Esophagus muscularis mucosa (tissue), 4 donors: Measurements from ENCODE around the gene GRIK4. TPM values are rescaled to one million over a fixed set of nuclear protein-coding genes. Genes with fewer than 3 reads are reported as not detected.
"Not testable (repeated sequence)": the region's sequence is repeated elsewhere in the genome, so short reads cannot be mapped to it uniquely, and the experiment has no call there.

Source experiments
- DNase-seq: peaks from one replicate; pipeline ENCODE4 v3.0.0-alpha.2; 2017; ENCODE audit errors: extremely low spot score
- H3K27ac ChIP-seq, 4 donors: fragments of 200-600 bp; sonication (generic); replicated peaks in 1 of 4; 1 replicate in 3 of 4; 2 replicates in 1 of 4; pipeline ENCODE4 v1.5.1; 2016 to 2019; ENCODE audit warnings: mild to moderate bottlenecking in 1 of 4
- H3K27me3 ChIP-seq, 4 donors: fragments of 200-600 bp; sonication (generic); one replicate each; pipeline versions ENCODE4 v1.5.1 to v1.6.0; 2016 to 2019
- H3K36me3 ChIP-seq, 4 donors: fragments of 200-600 bp; sonication (generic); one replicate each; pipeline ENCODE4 v1.5.1; 2016 to 2019
- H3K4me1 ChIP-seq, 4 donors: fragments of 200-600 bp; sonication (generic); one replicate each; pipeline ENCODE4 v1.5.1; 2016 to 2019
- H3K4me3 ChIP-seq, 4 donors: fragments of 200-600 bp; sonication (generic); 1 replicate in 2 of 4; 2 replicates in 2 of 4; pipeline ENCODE4 v1.5.1; 2016 to 2019; ENCODE audit warnings: mild to moderate bottlenecking in 4 of 4, moderate library complexity in 1 of 4
- H3K9me3 ChIP-seq, 4 donors: fragments of 200-600 bp; sonication (generic); 1 replicate in 3 of 4; 2 replicates in 1 of 4; pipeline ENCODE4 v1.5.1; 2016 to 2019
- CTCF ChIP-seq, 3 experiments: fragments of 200-600 bp in 2 of 3; fragments of 450-650 bp in 1 of 3; sonication (generic) in 2 of 3; IDR thresholded peaks; one replicate each; pipeline ENCODE4 v1.5.1; 2017 to 2019; ENCODE audit warnings: antibody characterized with exemption in 3 of 3, mild to moderate bottlenecking in 2 of 3, moderate library complexity in 1 of 3
- EP300 ChIP-seq: sonication (generic); formaldehyde crosslinking; IDR thresholded peaks from one replicate; pipeline ENCODE4 v1.6.1; 2017; ENCODE audit warnings: antibody characterized with exemption
- POLR2A ChIP-seq: fragments of 450-650 bp; IDR thresholded peaks from one replicate; pipeline ENCODE4 v1.6.1; 2017; ENCODE audit warnings: antibody characterized with exemption, moderate library complexity, mild to moderate bottlenecking, low read depth
- POLR2AphosphoS5 ChIP-seq, 2 donors: sonication (generic); formaldehyde crosslinking; IDR thresholded peaks; one replicate each; pipeline ENCODE4 v1.6.1; 2017; ENCODE audit warnings: antibody characterized with exemption in 2 of 2
- WGBS: methylation state at CpG from one replicate; pipeline ENCODE4 v1.1.5; 2018; 5-methylcytosine and 5-hydroxymethylcytosine counted together
- intact Hi-C: fragments of 100-400 bp; cut with DNase I; formaldehyde crosslinking; loops from one replicate; pipeline ENCODE4 v1.15.1; 2023
- total RNA-seq, 4 donors: library from RNA; depleted of rRNA; stranded (reverse); fragments of >200 nt; gene quantifications; one replicate each; pipeline versions ENCODE4 v1.1.0 to v1.2.1, GENCODE V29; 2016

Gene GRIK4
- total RNA-seq, 4 donors from 2014 or later: 0.13 to 0.83 (median 0.43) TPM

- no peak overlapping the region for H3K27ac ChIP-seq
- TF ChIP-seq EP300 (no peak), POLR2AphosphoS5 (IDR thresholded peaks at IDR 0.05) (peak in 1 of 2 donors; percentile 23)
- DNase-seq: no peak
- H3K4me3 ChIP-seq: no peak overlapping the region
- H3K9me3 ChIP-seq: peaks cover 0 to 16% (median 16%) of the 10 kb centered on the region in 4 donors
- intact Hi-C loops: loop anchor here (5.0 kb wide), 1 partner anchor 100 kb away; no protein-coding TSS in a partner anchor
- 58% methylated on average over 7 of the region's 7 CpGs for WGBS
- no peaks in the 10 kb centered on the region for H3K36me3 ChIP-seq
- peaks cover 0 to 5% (median 0%) of the 10 kb centered on the region in 4 donors for H3K4me1 ChIP-seq
- no peaks in the 10 kb centered on the region for H3K27me3 ChIP-seq
These were observed 110.8 kb downstream of the GRIK4 start for GRCh38 chr11:120622189-120622875.

- DNase-seq, H3K4me1 ChIP-seq, H3K27ac ChIP-seq, H3K9me3 ChIP-seq, H3K36me3 ChIP-seq, H3K4me3 ChIP-seq, H3K27me3 ChIP-seq: not testable (repeated sequence)
- intact Hi-C loops: loop anchor here (5.0 kb wide), 1 partner anchor 103 kb away; no protein-coding TSS in a partner anchor
- 92% methylated on average over 12 of the region's 12 CpGs for WGBS
These were observed 113.4 kb downstream of the GRIK4 start for GRCh38 chr11:120624992-120625391.

GRCh38 chr11:120625565-120625964 is 114.0 kb downstream of the GRIK4 start:
- no peak for TF ChIP-seq POLR2AphosphoS5 (IDR thresholded peaks at IDR 0.05)
- TF ChIP-seq POLR2A: no peak
- TF ChIP-seq EP300: no peak
- no peak for TF ChIP-seq CTCF (IDR thresholded peaks at IDR 0.05)
- Histone ChIP-seq H3K27ac (no peak overlapping the region), H3K9me3 (no peaks in the 10 kb centered on the region), H3K27me3 (no peaks in the 10 kb centered on the region), H3K4me1 (peaks cover 0 to 5% (median 0%) of the 10 kb centered on the region in 4 donors), H3K36me3 (no peaks in the 10 kb centered on the region), H3K4me3 (no peak overlapping the region)
- DNase-seq: no peak
- 63% methylated on average over 4 of the region's 4 CpGs for WGBS
- intact Hi-C loops: no loop called here

GRCh38 chr11:120626791-120627190 is 115.2 kb downstream of the GRIK4 start:
- no peaks in the 10 kb centered on the region for H3K36me3 ChIP-seq
- 90% methylated on average over 1 of the region's 7 CpGs for WGBS
- intact Hi-C loops: no loop called here
- TF ChIP-seq POLR2AphosphoS5 (IDR thresholded peaks at IDR 0.05) (no peak), POLR2A (no peak), CTCF (IDR thresholded peaks at IDR 0.05) (no peak), EP300 (no peak)
- H3K4me1 ChIP-seq: peaks cover 0 to 5% (median 0%) of the 10 kb centered on the region in 4 donors
- no peak overlapping the region for H3K27ac ChIP-seq
- no peaks in the 10 kb centered on the region for H3K27me3 ChIP-seq
- H3K4me3 ChIP-seq: no peak overlapping the region
- DNase-seq: no peak
- H3K9me3 ChIP-seq: no peaks in the 10 kb centered on the region

- no peaks in the 10 kb centered on the region for H3K9me3 ChIP-seq
- H3K4me3 ChIP-seq: no peak overlapping the region
- no peak overlapping the region for H3K27ac ChIP-seq
- intact Hi-C loops: no loop called here
- H3K27me3 ChIP-seq: no peaks in the 10 kb centered on the region
- TF ChIP-seq POLR2AphosphoS5 (IDR thresholded peaks at IDR 0.05): no peak
- TF ChIP-seq POLR2A: no peak
- no peak for TF ChIP-seq EP300
- no peak for TF ChIP-seq CTCF (IDR thresholded peaks at IDR 0.05)
- no peaks in the 10 kb centered on the region for H3K36me3 ChIP-seq
- DNase-seq: no peak
- peaks cover 0 to 5% (median 0%) of the 10 kb centered on the region in 4 donors for H3K4me1 ChIP-seq
- WGBS: 68% methylated on average over 7 of the region's 7 CpGs
These were observed 116.0 kb downstream of the GRIK4 start for GRCh38 chr11:120627327-120628163.
